Stimulated activated CD4-positive, alpha-beta T cell treated with anti-CD3 and anti-CD28 coated beads, Interleukin-4, amount 100 ng/mL, for 1 hour (primary cell): Measurements from ENCODE around the gene IQSEC1.
A peak's percentile ranks its signal among the peaks of the same experiment; 100 is the strongest.

Experiments
- DNase-seq: peaks from one replicate; pipeline ENCODE4 v3.0.0-alpha.2; 2020

IQSEC1 gene

GRCh38 chr3:13106308-13107001 lies 33.2 kb upstream of the IQSEC1 start:
- no peak for DNase-seq

GRCh38 chr3:13105896-13106250 lies 32.6 kb upstream of the IQSEC1 start:
- no peak for DNase-seq

GRCh38 chr3:13105181-13105895 lies 32.1 kb upstream of the IQSEC1 start:
- no peak for DNase-seq

GRCh38 chr3:13104511-13104910 lies 31.3 kb upstream of the IQSEC1 start:
- DNase-seq, result no peak

GRCh38 chr3:13103416-13104058 lies 30.3 kb upstream of the IQSEC1 start:
- DNase-seq, result no peak

- DNase-seq, result no peak
These were observed 29.4 kb upstream of the IQSEC1 start for GRCh38 chr3:13102386-13103345.

- no peak for DNase-seq
These were observed 26.5 kb upstream of the IQSEC1 start for GRCh38 chr3:13099707-13100106.

GRCh38 chr3:13098192-13098988 lies 25.2 kb upstream of the IQSEC1 start:
- no peak for DNase-seq

- DNase-seq, result no peak
These were observed 23.1 kb upstream of the IQSEC1 start for GRCh38 chr3:13096356-13096755.

- no peak for DNase-seq
These were observed 22.2 kb upstream of the IQSEC1 start for GRCh38 chr3:13095408-13095937.

- no peak for DNase-seq
These were observed 20.5 kb upstream of the IQSEC1 start for GRCh38 chr3:13093687-13094086.

- DNase-seq, result no peak
These were observed 19.7 kb upstream of the IQSEC1 start for GRCh38 chr3:13092621-13093617.

GRCh38 chr3:13091898-13092611 lies 18.8 kb upstream of the IQSEC1 start:
- peak; percentile 79 for DNase-seq

- DNase-seq, result no peak
These were observed 15.1 kb upstream of the IQSEC1 start for GRCh38 chr3:13088028-13089006.

- no peak for DNase-seq
These were observed 14.2 kb upstream of the IQSEC1 start for GRCh38 chr3:13087320-13087990.

GRCh38 chr3:13086531-13086981 lies 13.3 kb upstream of the IQSEC1 start:
- DNase-seq, result no peak

GRCh38 chr3:13085846-13086179 lies 12.6 kb upstream of the IQSEC1 start:
- no peak for DNase-seq
